Muscle layer of duodenum (tissue), 2 donors: Measurements from ENCODE around the gene KSR2.
"Not testable (repeated sequence)": the region's sequence is repeated elsewhere in the genome, so short reads cannot be mapped to it uniquely, and the experiment has no call there.

Experiments used
- H3K27ac ChIP-seq: one replicate; pipeline ENCODE4 v1.7.0; 2013; ENCODE audit warnings: mild to moderate bottlenecking, low read length
- H3K27me3 ChIP-seq: one replicate; pipeline ENCODE4 v1.7.0; 2013; ENCODE audit warnings: low read depth, mild to moderate bottlenecking, control low read depth, low read length
- H3K36me3 ChIP-seq, 2 donors: one replicate each; pipeline ENCODE4 v1.7.0; 2013; ENCODE audit warnings: low read length in 2 of 2, control low read depth in 1 of 2, mild to moderate bottlenecking in 1 of 2; ENCODE audit not compliant: insufficient read depth in 2 of 2, control insufficient read depth in 1 of 2
- H3K4me1 ChIP-seq, 2 donors: one replicate each; pipeline ENCODE4 v1.7.0; 2013; ENCODE audit warnings: low read length in 2 of 2, mild to moderate bottlenecking in 2 of 2, control low read depth in 1 of 2, moderate library complexity in 1 of 2; ENCODE audit not compliant: insufficient read depth in 2 of 2, control insufficient read depth in 1 of 2
- H3K4me3 ChIP-seq, 2 donors: one replicate each; pipeline ENCODE4 v1.7.0; 2013; ENCODE audit warnings: low read length in 2 of 2, low read depth in 1 of 2, mild to moderate bottlenecking in 1 of 2
- H3K9me3 ChIP-seq, 2 donors: one replicate each; pipeline ENCODE4 v1.7.0; 2013; ENCODE audit warnings: low read length in 2 of 2, control low read depth in 1 of 2, mild to moderate bottlenecking in 1 of 2; ENCODE audit not compliant: control insufficient read depth in 1 of 2
- donor health status: healthy.

The KSR2 gene

GRCh38 chr12:117742721-117743120 is 226.1 kb downstream of the KSR2 start:
- no peak overlapping the region for H3K27ac ChIP-seq
- no peaks in the 10 kb centered on the region for H3K36me3 ChIP-seq
- no peaks in the 10 kb centered on the region for H3K9me3 ChIP-seq
- H3K4me1 ChIP-seq = no peaks in the 10 kb centered on the region
- H3K27me3 ChIP-seq = no peaks in the 10 kb centered on the region
- no peak overlapping the region for H3K4me3 ChIP-seq

GRCh38 chr12:117738233-117738632 is 230.6 kb downstream of the KSR2 start:
- Histone ChIP-seq H3K36me3 (no peaks in the 10 kb centered on the region), H3K27me3 (no peaks in the 10 kb centered on the region), H3K9me3 (no peaks in the 10 kb centered on the region), H3K27ac (no peak overlapping the region), H3K4me3 (no peak overlapping the region), H3K4me1 (no peaks in the 10 kb centered on the region)

- Histone ChIP-seq H3K36me3 (no peaks in the 10 kb centered on the region), H3K9me3 (no peaks in the 10 kb centered on the region), H3K4me1 (no peaks in the 10 kb centered on the region), H3K4me3 (no peak overlapping the region), H3K27ac (no peak overlapping the region), H3K27me3 (no peaks in the 10 kb centered on the region)
Observed at GRCh38 chr12:117733549-117733805, 235.3 kb downstream of the KSR2 start.

- Histone ChIP-seq H3K9me3 (no peaks in the 10 kb centered on the region), H3K27me3 (no peaks in the 10 kb centered on the region), H3K4me3 (no peak overlapping the region), H3K36me3 (no peaks in the 10 kb centered on the region), H3K4me1 (no peaks in the 10 kb centered on the region), H3K27ac (no peak overlapping the region)
Observed at GRCh38 chr12:117732761-117733548, 235.8 kb downstream of the KSR2 start.

- not testable (repeated sequence) for H3K9me3 ChIP-seq, H3K27ac ChIP-seq, H3K27me3 ChIP-seq, H3K4me3 ChIP-seq, H3K4me1 ChIP-seq, H3K36me3 ChIP-seq
Observed at GRCh38 chr12:117731131-117731530, 237.7 kb downstream of the KSR2 start.

GRCh38 chr12:117727301-117727700 is 241.5 kb downstream of the KSR2 start:
- no peaks in the 10 kb centered on the region for H3K27me3 ChIP-seq
- H3K36me3 ChIP-seq = no peaks in the 10 kb centered on the region
- H3K27ac ChIP-seq = no peak overlapping the region
- no peak overlapping the region for H3K4me3 ChIP-seq
- H3K4me1 ChIP-seq = no peaks in the 10 kb centered on the region
- H3K9me3 ChIP-seq = no peaks in the 10 kb centered on the region

GRCh38 chr12:117724543-117724942 is 244.2 kb downstream of the KSR2 start:
- Histone ChIP-seq H3K4me3 (no peak overlapping the region), H3K27ac (no peak overlapping the region), H3K27me3 (no peaks in the 10 kb centered on the region), H3K4me1 (no peaks in the 10 kb centered on the region), H3K9me3 (no peaks in the 10 kb centered on the region), H3K36me3 (no peaks in the 10 kb centered on the region)

- H3K36me3 ChIP-seq = no peaks in the 10 kb centered on the region
- no peaks in the 10 kb centered on the region for H3K4me1 ChIP-seq
- H3K4me3 ChIP-seq = no peak overlapping the region
- H3K27me3 ChIP-seq = no peaks in the 10 kb centered on the region
- H3K9me3 ChIP-seq = peaks cover 0 to 3% of the 10 kb centered on the region in 2 donors
- no peak overlapping the region for H3K27ac ChIP-seq
Observed at GRCh38 chr12:117718559-117718958, 250.2 kb downstream of the KSR2 start.

- H3K4me3 ChIP-seq = no peak overlapping the region
- no peaks in the 10 kb centered on the region for H3K27me3 ChIP-seq
- no peak overlapping the region for H3K27ac ChIP-seq
- no peaks in the 10 kb centered on the region for H3K36me3 ChIP-seq
- H3K9me3 ChIP-seq = peaks cover 0 to 3% of the 10 kb centered on the region in 2 donors
- H3K4me1 ChIP-seq = no peaks in the 10 kb centered on the region
Observed at GRCh38 chr12:117718141-117718540, 250.6 kb downstream of the KSR2 start.

- H3K27ac ChIP-seq = no peak overlapping the region
- H3K9me3 ChIP-seq = peaks cover 0 to 3% of the 10 kb centered on the region in 2 donors
- no peaks in the 10 kb centered on the region for H3K4me1 ChIP-seq
- H3K27me3 ChIP-seq = no peaks in the 10 kb centered on the region
- no peaks in the 10 kb centered on the region for H3K36me3 ChIP-seq
- no peak overlapping the region for H3K4me3 ChIP-seq
Observed at GRCh38 chr12:117714203-117714602, 254.6 kb downstream of the KSR2 start.

- Histone ChIP-seq H3K4me3 (no peak overlapping the region), H3K27me3 (no peaks in the 10 kb centered on the region), H3K9me3 (no peaks in the 10 kb centered on the region), H3K27ac (no peak overlapping the region), H3K36me3 (no peaks in the 10 kb centered on the region), H3K4me1 (no peaks in the 10 kb centered on the region)
Observed at GRCh38 chr12:117710121-117710520, 258.7 kb downstream of the KSR2 start.

- Histone ChIP-seq H3K36me3 (no peaks in the 10 kb centered on the region), H3K27ac (no peak overlapping the region), H3K4me3 (no peak overlapping the region), H3K4me1 (no peaks in the 10 kb centered on the region), H3K9me3 (no peaks in the 10 kb centered on the region), H3K27me3 (no peaks in the 10 kb centered on the region)
Observed at GRCh38 chr12:117707861-117708260, 260.9 kb downstream of the KSR2 start.
